K562 (cell line): ENCODE data around the gene FBLN2.

Experiments used
- ATF2 ChIP-seq: sonication (generic); formaldehyde crosslinking; IDR thresholded peaks from 2 replicates; pipeline ENCODE4 v1.8.1; 2022; ENCODE audit warnings: missing genetic modification reagents
- CHD2 ChIP-seq: IDR thresholded peaks from 2 replicates; pipeline ENCODE4 v1.6.1; 2011; ENCODE audit warnings: low read depth, low read length
- EP300 ChIP-seq: IDR thresholded peaks from 2 replicates; pipeline ENCODE4 v1.6.1; 2012; ENCODE audit warnings: low read length, improper control_type of control experiment
- JUND ChIP-seq, 2 experiments: IDR thresholded peaks; 2 replicates in 1 of 2; 3 replicates in 1 of 2; pipeline ENCODE4 v1.6.1; 2011; ENCODE audit warnings: borderline replicate concordance in 2 of 2, low read depth in 2 of 2, low read length in 2 of 2, improper control_type of control experiment in 1 of 2, missing biosample characterization in 1 of 2, missing genetic modification characterization in 1 of 2, missing genetic modification reagents in 1 of 2
- PHB2 ChIP-seq: fragments of 450-650 bp; IDR thresholded peaks from 2 replicates; pipeline ENCODE4 v1.6.1; 2017; ENCODE audit warnings: low read depth
- ZFX ChIP-seq: sonication (generic); formaldehyde crosslinking; IDR thresholded peaks from 2 replicates; pipeline ENCODE4 v1.8.0; 2022; ENCODE audit warnings: mild to moderate bottlenecking, missing genetic modification reagents, moderate library complexity
- TF ChIP-seq, protein P1 (sequence below): fragments of 450-650 bp; formaldehyde crosslinking; IDR thresholded peaks from 2 replicates; pipeline ENCODE4 v1.4.0; 2020; ENCODE audit warnings: mild to moderate bottlenecking, moderate library complexity
- TF ChIP-seq, protein P2 (sequence below): sonication (generic); formaldehyde crosslinking; IDR thresholded peaks from 2 replicates; pipeline ENCODE4 v1.8.1; 2023; ENCODE audit warnings: mild to moderate bottlenecking, missing genetic modification reagents, moderate library complexity
- TF ChIP-seq, protein P3 (sequence below), 3 experiments: IDR thresholded peaks in 2 of 3; conservative IDR thresholded peaks in 1 of 3; 2 replicates each; pipeline ENCODE4 v1.5.1; 2011 to 2012; ENCODE audit warnings: low read length in 3 of 3, mild to moderate bottlenecking in 3 of 3, control low read depth in 2 of 3, improper control_type of control experiment in 1 of 3, inconsistent platforms in 1 of 3, low read depth in 1 of 3, mixed read lengths in 1 of 3, moderate library complexity in 1 of 3; ENCODE audit not compliant: insufficient read depth in 2 of 3
- TF ChIP-seq, protein P4 (sequence below), 2 experiments: fragments of 450-650 bp; formaldehyde crosslinking in 1 of 2; IDR thresholded peaks; 2 replicates each; pipeline versions ENCODE4 v1.4.0 to v1.6.1; 2014 to 2020; ENCODE audit warnings: mild to moderate bottlenecking in 2 of 2, borderline replicate concordance in 1 of 2, low read depth in 1 of 2

GRCh38 chr3:13629644-13630043 is 80.7 kb downstream of the FBLN2 start:
- TF ChIP-seq, protein P1, sequence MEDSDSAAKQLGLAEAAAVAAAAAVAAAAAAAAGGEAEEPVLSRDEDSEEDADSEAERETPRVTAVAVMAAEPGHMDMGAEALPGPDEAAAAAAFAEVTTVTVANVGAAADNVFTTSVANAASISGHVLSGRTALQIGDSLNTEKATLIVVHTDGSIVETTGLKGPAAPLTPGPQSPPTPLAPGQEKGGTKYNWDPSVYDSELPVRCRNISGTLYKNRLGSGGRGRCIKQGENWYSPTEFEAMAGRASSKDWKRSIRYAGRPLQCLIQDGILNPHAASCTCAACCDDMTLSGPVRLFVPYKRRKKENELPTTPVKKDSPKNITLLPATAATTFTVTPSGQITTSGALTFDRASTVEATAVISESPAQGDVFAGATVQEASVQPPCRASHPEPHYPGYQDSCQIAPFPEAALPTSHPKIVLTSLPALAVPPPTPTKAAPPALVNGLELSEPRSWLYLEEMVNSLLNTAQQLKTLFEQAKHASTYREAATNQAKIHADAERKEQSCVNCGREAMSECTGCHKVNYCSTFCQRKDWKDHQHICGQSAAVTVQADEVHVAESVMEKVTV: no peak
- TF ChIP-seq, protein P2, sequence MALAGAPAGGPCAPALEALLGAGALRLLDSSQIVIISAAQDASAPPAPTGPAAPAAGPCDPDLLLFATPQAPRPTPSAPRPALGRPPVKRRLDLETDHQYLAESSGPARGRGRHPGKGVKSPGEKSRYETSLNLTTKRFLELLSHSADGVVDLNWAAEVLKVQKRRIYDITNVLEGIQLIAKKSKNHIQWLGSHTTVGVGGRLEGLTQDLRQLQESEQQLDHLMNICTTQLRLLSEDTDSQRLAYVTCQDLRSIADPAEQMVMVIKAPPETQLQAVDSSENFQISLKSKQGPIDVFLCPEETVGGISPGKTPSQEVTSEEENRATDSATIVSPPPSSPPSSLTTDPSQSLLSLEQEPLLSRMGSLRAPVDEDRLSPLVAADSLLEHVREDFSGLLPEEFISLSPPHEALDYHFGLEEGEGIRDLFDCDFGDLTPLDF (CRISPR knock-in tag): no peak
- TF ChIP-seq EP300 (no peak), ZFX (no peak), PHB2 (no peak), ATF2 (CRISPR knock-in tag) (no peak), CHD2 (no peak), JUND (IDR thresholded peaks at IDR 0.05; ENCODE audit: borderline replicate concordance, low read depth, low read length) (no peak), JUND (tag; IDR thresholded peaks at IDR 0.05; ENCODE audit: borderline replicate concordance, low read depth, low read length) (no peak)
- TF ChIP-seq, protein P3, sequence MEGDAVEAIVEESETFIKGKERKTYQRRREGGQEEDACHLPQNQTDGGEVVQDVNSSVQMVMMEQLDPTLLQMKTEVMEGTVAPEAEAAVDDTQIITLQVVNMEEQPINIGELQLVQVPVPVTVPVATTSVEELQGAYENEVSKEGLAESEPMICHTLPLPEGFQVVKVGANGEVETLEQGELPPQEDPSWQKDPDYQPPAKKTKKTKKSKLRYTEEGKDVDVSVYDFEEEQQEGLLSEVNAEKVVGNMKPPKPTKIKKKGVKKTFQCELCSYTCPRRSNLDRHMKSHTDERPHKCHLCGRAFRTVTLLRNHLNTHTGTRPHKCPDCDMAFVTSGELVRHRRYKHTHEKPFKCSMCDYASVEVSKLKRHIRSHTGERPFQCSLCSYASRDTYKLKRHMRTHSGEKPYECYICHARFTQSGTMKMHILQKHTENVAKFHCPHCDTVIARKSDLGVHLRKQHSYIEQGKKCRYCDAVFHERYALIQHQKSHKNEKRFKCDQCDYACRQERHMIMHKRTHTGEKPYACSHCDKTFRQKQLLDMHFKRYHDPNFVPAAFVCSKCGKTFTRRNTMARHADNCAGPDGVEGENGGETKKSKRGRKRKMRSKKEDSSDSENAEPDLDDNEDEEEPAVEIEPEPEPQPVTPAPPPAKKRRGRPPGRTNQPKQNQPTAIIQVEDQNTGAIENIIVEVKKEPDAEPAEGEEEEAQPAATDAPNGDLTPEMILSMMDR (IDR thresholded peaks at IDR 0.05 in 2 of 3, conservative IDR thresholded peaks at IDR 0.05 in 1 of 3; ENCODE audit: insufficient read depth in 2 of 3, low read depth in 1 of 3, low read length in 3 of 3): no peak
- TF ChIP-seq, protein P4, sequence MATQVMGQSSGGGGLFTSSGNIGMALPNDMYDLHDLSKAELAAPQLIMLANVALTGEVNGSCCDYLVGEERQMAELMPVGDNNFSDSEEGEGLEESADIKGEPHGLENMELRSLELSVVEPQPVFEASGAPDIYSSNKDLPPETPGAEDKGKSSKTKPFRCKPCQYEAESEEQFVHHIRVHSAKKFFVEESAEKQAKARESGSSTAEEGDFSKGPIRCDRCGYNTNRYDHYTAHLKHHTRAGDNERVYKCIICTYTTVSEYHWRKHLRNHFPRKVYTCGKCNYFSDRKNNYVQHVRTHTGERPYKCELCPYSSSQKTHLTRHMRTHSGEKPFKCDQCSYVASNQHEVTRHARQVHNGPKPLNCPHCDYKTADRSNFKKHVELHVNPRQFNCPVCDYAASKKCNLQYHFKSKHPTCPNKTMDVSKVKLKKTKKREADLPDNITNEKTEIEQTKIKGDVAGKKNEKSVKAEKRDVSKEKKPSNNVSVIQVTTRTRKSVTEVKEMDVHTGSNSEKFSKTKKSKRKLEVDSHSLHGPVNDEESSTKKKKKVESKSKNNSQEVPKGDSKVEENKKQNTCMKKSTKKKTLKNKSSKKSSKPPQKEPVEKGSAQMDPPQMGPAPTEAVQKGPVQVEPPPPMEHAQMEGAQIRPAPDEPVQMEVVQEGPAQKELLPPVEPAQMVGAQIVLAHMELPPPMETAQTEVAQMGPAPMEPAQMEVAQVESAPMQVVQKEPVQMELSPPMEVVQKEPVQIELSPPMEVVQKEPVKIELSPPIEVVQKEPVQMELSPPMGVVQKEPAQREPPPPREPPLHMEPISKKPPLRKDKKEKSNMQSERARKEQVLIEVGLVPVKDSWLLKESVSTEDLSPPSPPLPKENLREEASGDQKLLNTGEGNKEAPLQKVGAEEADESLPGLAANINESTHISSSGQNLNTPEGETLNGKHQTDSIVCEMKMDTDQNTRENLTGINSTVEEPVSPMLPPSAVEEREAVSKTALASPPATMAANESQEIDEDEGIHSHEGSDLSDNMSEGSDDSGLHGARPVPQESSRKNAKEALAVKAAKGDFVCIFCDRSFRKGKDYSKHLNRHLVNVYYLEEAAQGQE (IDR thresholded peaks at IDR 0.05; ENCODE audit: borderline replicate concordance): no peak
- TF ChIP-seq, protein P4 (CRISPR knock-in tag; IDR thresholded peaks at IDR 0.05; ENCODE audit: low read depth): no peak
